Globus pallidus (tissue), 1 donor: ENCODE data around the gene GIMAP1.

Experiments
- DNase-seq: peaks from one replicate; pipeline ENCODE4 v3.0.0-alpha.2; 2015; ENCODE audit warnings: low spot score

Gene GIMAP1

GRCh38 chr7:150722431-150722931, 6.1 kb downstream of the GIMAP1 start:
- peak; percentile 24 for DNase-seq

GRCh38 chr7:150723467-150723866, 7.1 kb downstream of the GIMAP1 start:
- no peak for DNase-seq

- DNase-seq: no peak
Observed at GRCh38 chr7:150727381-150727780, 11.0 kb downstream of the GIMAP1 start.

GRCh38 chr7:150728011-150728410, 11.6 kb downstream of the GIMAP1 start:
- no peak for DNase-seq

GRCh38 chr7:150728609-150729008, 12.2 kb downstream of the GIMAP1 start:
- no peak for DNase-seq

- no peak for DNase-seq
Observed at GRCh38 chr7:150731916-150732315, 15.5 kb downstream of the GIMAP1 start.

GRCh38 chr7:150732786-150733481, 16.5 kb downstream of the GIMAP1 start:
- no peak for DNase-seq

- DNase-seq: no peak
Observed at GRCh38 chr7:150733482-150734095, 17.2 kb downstream of the GIMAP1 start.

- no peak for DNase-seq
Observed at GRCh38 chr7:150734254-150734653, 17.8 kb downstream of the GIMAP1 start.

GRCh38 chr7:150735596-150736358, 19.4 kb downstream of the GIMAP1 start:
- DNase-seq: no peak

GRCh38 chr7:150736864-150737263, 20.5 kb downstream of the GIMAP1 start:
- no peak for DNase-seq

GRCh38 chr7:150737265-150738055, 21.0 kb downstream of the GIMAP1 start, which contains the start of gene GIMAP5:
Gene GIMAP5 (plus strand): TSS chr7:150737418. CDS start chr7:150740885, 3,467 bp downstream.
- peak; percentile 25 for DNase-seq

- no peak for DNase-seq
Observed at GRCh38 chr7:150738092-150738491, 21.7 kb downstream of the GIMAP1 start.

- DNase-seq: no peak
Observed at GRCh38 chr7:150738591-150739001, 22.2 kb downstream of the GIMAP1 start.

GRCh38 chr7:150739033-150739432, 22.6 kb downstream of the GIMAP1 start:
- no peak for DNase-seq

- no peak for DNase-seq
Observed at GRCh38 chr7:150740053-150740452, 23.6 kb downstream of the GIMAP1 start.

GRCh38 chr7:150742286-150742968, 26.0 kb downstream of the GIMAP1 start:
- DNase-seq: no peak

- no peak for DNase-seq
Observed at GRCh38 chr7:150744041-150744656, 27.7 kb downstream of the GIMAP1 start.

- no peak for DNase-seq
Observed at GRCh38 chr7:150745086-150745485, 28.7 kb downstream of the GIMAP1 start.

- no peak for DNase-seq
Observed at GRCh38 chr7:150745876-150746275, 29.5 kb downstream of the GIMAP1 start.

GRCh38 chr7:150746921-150747320, 30.5 kb downstream of the GIMAP1 start:
- DNase-seq: no peak
